Loucy (cell line): ENCODE data around the gene BANF1.

Experiments used
- CTCF ChIP-seq: fragments of 200-600 bp; sonication (generic); conservative IDR thresholded peaks from 2 replicates; pipeline ENCODE4 v1.5.1; 2014; ENCODE audit warnings: mild to moderate bottlenecking, antibody characterized with exemption, low read length
- EZH2phosphoT487 ChIP-seq: fragments of 200-600 bp; IDR thresholded peaks from 2 replicates; pipeline ENCODE4 v1.6.1; 2018; ENCODE audit warnings: antibody characterized with exemption, mild to moderate bottlenecking, moderate library complexity, borderline replicate concordance

GRCh38 chr11:66042227-66042995 lies 40.1 kb downstream of the BANF1 start:
- TF ChIP-seq CTCF (no peak), EZH2phosphoT487 (no peak)
